ENCODE measurements around the gene S100Z. TPM values are rescaled to one million over a fixed set of nuclear protein-coding genes. Genes with fewer than 3 reads are reported as not detected.

The S100Z gene
- total and polyA plus RNA-seq, 10 of the 15 experiments (the other 5 are each of a cell fraction or from before 2014, with no cell fraction given): 0.12 to 0.51 (median 0.30) TPM; not detected in 2

DNA sequence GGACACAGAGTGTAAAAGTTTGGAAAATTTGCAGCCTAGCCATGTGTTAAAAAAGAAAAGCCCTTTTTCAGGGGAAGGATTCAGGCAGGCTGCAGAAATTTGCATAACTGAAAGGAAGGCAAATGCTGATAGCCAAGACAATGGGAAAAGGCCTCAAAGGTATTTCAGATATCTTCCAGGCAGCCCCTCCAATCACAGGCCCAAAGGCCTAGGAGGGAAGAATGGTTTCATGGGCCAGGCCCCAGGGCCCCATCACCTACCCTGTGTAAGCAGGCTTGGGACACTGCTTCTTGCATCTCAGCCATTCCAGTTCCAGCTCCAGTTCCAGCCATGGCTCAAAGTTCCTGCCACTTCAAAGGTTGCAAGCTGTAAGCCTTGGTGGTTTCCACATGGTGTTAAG is 4.8 kb downstream of the S100Z start:
- CTCF ChIA-PET: no interaction called here
- TF ChIP-seq MTA2 (IDR thresholded peaks at IDR 0.05; ENCODE audit: low read depth): no peak
- TF ChIP-seq NR2C2 (IDR thresholded peaks at IDR 0.05; ENCODE audit: borderline replicate concordance, control insufficient read depth, insufficient read length, low read depth): no peak
- TF ChIP-seq HDGF (IDR thresholded peaks at IDR 0.05): no peak
- TF ChIP-seq, protein P1, sequence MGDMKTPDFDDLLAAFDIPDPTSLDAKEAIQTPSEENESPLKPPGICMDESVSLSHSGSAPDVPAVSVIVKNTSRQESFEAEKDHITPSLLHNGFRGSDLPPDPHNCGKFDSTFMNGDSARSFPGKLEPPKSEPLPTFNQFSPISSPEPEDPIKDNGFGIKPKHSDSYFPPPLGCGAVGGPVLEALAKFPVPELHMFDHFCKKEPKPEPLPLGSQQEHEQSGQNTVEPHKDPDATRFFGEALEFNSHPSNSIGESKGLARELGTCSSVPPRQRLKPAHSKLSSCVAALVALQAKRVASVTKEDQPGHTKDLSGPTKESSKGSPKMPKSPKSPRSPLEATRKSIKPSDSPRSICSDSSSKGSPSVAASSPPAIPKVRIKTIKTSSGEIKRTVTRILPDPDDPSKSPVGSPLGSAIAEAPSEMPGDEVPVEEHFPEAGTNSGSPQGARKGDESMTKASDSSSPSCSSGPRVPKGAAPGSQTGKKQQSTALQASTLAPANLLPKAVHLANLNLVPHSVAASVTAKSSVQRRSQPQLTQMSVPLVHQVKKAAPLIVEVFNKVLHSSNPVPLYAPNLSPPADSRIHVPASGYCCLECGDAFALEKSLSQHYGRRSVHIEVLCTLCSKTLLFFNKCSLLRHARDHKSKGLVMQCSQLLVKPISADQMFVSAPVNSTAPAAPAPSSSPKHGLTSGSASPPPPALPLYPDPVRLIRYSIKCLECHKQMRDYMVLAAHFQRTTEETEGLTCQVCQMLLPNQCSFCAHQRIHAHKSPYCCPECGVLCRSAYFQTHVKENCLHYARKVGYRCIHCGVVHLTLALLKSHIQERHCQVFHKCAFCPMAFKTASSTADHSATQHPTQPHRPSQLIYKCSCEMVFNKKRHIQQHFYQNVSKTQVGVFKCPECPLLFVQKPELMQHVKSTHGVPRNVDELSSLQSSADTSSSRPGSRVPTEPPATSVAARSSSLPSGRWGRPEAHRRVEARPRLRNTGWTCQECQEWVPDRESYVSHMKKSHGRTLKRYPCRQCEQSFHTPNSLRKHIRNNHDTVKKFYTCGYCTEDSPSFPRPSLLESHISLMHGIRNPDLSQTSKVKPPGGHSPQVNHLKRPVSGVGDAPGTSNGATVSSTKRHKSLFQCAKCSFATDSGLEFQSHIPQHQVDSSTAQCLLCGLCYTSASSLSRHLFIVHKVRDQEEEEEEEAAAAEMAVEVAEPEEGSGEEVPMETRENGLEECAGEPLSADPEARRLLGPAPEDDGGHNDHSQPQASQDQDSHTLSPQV (IDR thresholded peaks at IDR 0.05): no peak
- TF ChIP-seq SPI1 (IDR thresholded peaks at IDR 0.05; ENCODE audit: borderline replicate concordance, insufficient read depth, low read depth, low read length): no peak
- TF ChIP-seq BMI1 (IDR thresholded peaks at IDR 0.05; ENCODE audit: borderline replicate concordance): no peak
- TF ChIP-seq, protein P2, sequence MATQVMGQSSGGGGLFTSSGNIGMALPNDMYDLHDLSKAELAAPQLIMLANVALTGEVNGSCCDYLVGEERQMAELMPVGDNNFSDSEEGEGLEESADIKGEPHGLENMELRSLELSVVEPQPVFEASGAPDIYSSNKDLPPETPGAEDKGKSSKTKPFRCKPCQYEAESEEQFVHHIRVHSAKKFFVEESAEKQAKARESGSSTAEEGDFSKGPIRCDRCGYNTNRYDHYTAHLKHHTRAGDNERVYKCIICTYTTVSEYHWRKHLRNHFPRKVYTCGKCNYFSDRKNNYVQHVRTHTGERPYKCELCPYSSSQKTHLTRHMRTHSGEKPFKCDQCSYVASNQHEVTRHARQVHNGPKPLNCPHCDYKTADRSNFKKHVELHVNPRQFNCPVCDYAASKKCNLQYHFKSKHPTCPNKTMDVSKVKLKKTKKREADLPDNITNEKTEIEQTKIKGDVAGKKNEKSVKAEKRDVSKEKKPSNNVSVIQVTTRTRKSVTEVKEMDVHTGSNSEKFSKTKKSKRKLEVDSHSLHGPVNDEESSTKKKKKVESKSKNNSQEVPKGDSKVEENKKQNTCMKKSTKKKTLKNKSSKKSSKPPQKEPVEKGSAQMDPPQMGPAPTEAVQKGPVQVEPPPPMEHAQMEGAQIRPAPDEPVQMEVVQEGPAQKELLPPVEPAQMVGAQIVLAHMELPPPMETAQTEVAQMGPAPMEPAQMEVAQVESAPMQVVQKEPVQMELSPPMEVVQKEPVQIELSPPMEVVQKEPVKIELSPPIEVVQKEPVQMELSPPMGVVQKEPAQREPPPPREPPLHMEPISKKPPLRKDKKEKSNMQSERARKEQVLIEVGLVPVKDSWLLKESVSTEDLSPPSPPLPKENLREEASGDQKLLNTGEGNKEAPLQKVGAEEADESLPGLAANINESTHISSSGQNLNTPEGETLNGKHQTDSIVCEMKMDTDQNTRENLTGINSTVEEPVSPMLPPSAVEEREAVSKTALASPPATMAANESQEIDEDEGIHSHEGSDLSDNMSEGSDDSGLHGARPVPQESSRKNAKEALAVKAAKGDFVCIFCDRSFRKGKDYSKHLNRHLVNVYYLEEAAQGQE (IDR thresholded peaks at IDR 0.05; ENCODE audit: low read depth, low read length): no peak
- TF ChIP-seq IKZF2 (IDR thresholded peaks at IDR 0.05): no peak
- TF ChIP-seq JUNB (IDR thresholded peaks at IDR 0.05): no peak
- TF ChIP-seq GATAD2B (conservative IDR thresholded peaks at IDR 0.05; ENCODE audit: low read depth): no peak
- no peak for TF ChIP-seq SREBF2 (IDR thresholded peaks at IDR 0.05; ENCODE audit: low read length)
- TF ChIP-seq, protein P3, sequence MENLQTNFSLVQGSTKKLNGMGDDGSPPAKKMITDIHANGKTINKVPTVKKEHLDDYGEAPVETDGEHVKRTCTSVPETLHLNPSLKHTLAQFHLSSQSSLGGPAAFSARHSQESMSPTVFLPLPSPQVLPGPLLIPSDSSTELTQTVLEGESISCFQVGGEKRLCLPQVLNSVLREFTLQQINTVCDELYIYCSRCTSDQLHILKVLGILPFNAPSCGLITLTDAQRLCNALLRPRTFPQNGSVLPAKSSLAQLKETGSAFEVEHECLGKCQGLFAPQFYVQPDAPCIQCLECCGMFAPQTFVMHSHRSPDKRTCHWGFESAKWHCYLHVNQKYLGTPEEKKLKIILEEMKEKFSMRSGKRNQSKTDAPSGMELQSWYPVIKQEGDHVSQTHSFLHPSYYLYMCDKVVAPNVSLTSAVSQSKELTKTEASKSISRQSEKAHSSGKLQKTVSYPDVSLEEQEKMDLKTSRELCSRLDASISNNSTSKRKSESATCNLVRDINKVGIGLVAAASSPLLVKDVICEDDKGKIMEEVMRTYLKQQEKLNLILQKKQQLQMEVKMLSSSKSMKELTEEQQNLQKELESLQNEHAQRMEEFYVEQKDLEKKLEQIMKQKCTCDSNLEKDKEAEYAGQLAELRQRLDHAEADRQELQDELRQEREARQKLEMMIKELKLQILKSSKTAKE (IDR thresholded peaks at IDR 0.05; ENCODE audit: low read depth, poor library complexity, severe bottlenecking): no peak
- no peak for TF ChIP-seq CBX5 (IDR thresholded peaks at IDR 0.05; ENCODE audit: low read depth)
- TF ChIP-seq NRF1 (conservative IDR thresholded peaks at IDR 0.05; ENCODE audit: low read depth, low read length): no peak
- TF ChIP-seq, protein P4, sequence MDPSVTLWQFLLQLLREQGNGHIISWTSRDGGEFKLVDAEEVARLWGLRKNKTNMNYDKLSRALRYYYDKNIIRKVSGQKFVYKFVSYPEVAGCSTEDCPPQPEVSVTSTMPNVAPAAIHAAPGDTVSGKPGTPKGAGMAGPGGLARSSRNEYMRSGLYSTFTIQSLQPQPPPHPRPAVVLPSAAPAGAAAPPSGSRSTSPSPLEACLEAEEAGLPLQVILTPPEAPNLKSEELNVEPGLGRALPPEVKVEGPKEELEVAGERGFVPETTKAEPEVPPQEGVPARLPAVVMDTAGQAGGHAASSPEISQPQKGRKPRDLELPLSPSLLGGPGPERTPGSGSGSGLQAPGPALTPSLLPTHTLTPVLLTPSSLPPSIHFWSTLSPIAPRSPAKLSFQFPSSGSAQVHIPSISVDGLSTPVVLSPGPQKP (IDR thresholded peaks at IDR 0.05; ENCODE audit: low read depth, low read length): no peak

More for the DNA sequence above, 4.8 kb downstream of the S100Z start:
- BruUV-seq (replicated peaks): no TSS peak
- Histone ChIP-seq H3K79me2 (ENCODE audit: control insufficient read depth, insufficient read depth, low read length) (no peaks in the 10 kb centered on the region), H3K4me2 (ENCODE audit: control insufficient read depth, insufficient read depth) (no peak overlapping the region), H3K27ac (ENCODE audit: control insufficient read depth, insufficient read depth) (no peak overlapping the region), H3K4me3 (no peak overlapping the region), H3K9ac (ENCODE audit: control insufficient read depth, insufficient read depth, low read length) (no peak overlapping the region), H4K20me1 (ENCODE audit: control insufficient read depth, insufficient read depth) (no peaks in the 10 kb centered on the region), H3K4me1 (ENCODE audit: control insufficient read depth, insufficient read depth, low read length) (peaks cover 4% of the 10 kb centered on the region; the same call in 1 of the 2 replicates), H3K9me3 (replicated peaks; ENCODE audit: control insufficient read depth, insufficient read depth, low read length) (no peaks in the 10 kb centered on the region), H2AFZ (ENCODE audit: control insufficient read depth, low read depth, low read length) (no peak overlapping the region), H3K36me3 (ENCODE audit: control insufficient read depth in 2 of 2, insufficient read depth in 2 of 2, low read length in 1 of 2) (no peaks in the 10 kb centered on the region), H3K27me3 (replicated peaks in 1 of 2; ENCODE audit: control insufficient read depth in 2 of 2, insufficient read depth in 2 of 2, low read length in 1 of 2) (no peaks in the 10 kb centered on the region)
- in situ Hi-C loops (cut with MboI) (no loop called here), intact Hi-C loops (cut with micrococcal nuclease; ENCODE audit: unreplicated experiment) (no loop called here)
- no peak for DNase-seq (ENCODE audit: low read depth, low spot score)
- no peak for ATAC-seq
- ChIA-PET POLR2A (no interaction called here), SMC1A (ENCODE audit: uncharacterized antibody, unreplicated experiment) (no interaction called here), RAD21 (ENCODE audit: unreplicated experiment) (no interaction called here)
- no peak for FAIRE-seq
